OCI-LY3 (cell line): Measurements from ENCODE around the gene ROBO1.

Source experiments
- H2AFZ ChIP-seq: fragments of 200-600, 300-600 bp; shearing (Covaris generic); 2 replicates; pipeline ENCODE4 v1.6.0; 2014; ENCODE audit warnings: antibody characterized with exemption, low read depth, low read length
- H3K27ac ChIP-seq: fragments of 200-600, 300-600 bp; sonication (generic); 2 replicates; pipeline ENCODE4 v1.5.1; 2014; ENCODE audit warnings: mild to moderate bottlenecking, low read length, moderate library complexity, mixed read lengths
- H3K27me3 ChIP-seq: fragments of 200-600, 300-600 bp; sonication (generic); 2 replicates; pipeline ENCODE4 v1.6.1; 2014; ENCODE audit warnings: low read depth, low read length, mixed read lengths
- H3K36me3 ChIP-seq: fragments of 200-600, 300-600 bp; sonication (generic); replicated peaks from 2 replicates; pipeline ENCODE3; 2014; ENCODE audit warnings: low read depth, low read length, mixed read lengths
- H3K4me1 ChIP-seq: fragments of 300-600, 200-600 bp; sonication (generic); 2 replicates; pipeline ENCODE4 v1.6.1; 2014; ENCODE audit warnings: low read length, mixed read lengths
- H3K4me2 ChIP-seq: fragments of 200-600, 300-600 bp; sonication (generic); 2 replicates; pipeline ENCODE4 v1.6.1; 2014; ENCODE audit warnings: low read length, mixed read lengths
- H3K4me3 ChIP-seq: fragments of 300-600, 200-600 bp; sonication (generic); 2 replicates; pipeline ENCODE4 v1.5.1; 2014; ENCODE audit warnings: antibody characterized with exemption, mild to moderate bottlenecking, low read length, moderate library complexity
- H3K79me2 ChIP-seq: fragments of 300-600, 200-600 bp; shearing (Covaris generic); 2 replicates; pipeline ENCODE4 v1.6.1; 2014; ENCODE audit warnings: mild to moderate bottlenecking, low read length, mixed read lengths
- H3K9ac ChIP-seq: fragments of 300-600, 200-600 bp; shearing (Covaris generic); 2 replicates; pipeline ENCODE4 v1.6.0; 2014; ENCODE audit warnings: mild to moderate bottlenecking, low read length, moderate library complexity
- H3K9me3 ChIP-seq: fragments of 200-600, 300-600 bp; shearing (Covaris generic); 2 replicates; pipeline ENCODE4 v1.6.1; 2014; ENCODE audit warnings: low read length, mixed read lengths; ENCODE audit not compliant: insufficient read depth
- H4K20me1 ChIP-seq: fragments of 200-600, 300-600 bp; sonication (generic); 2 replicates; pipeline ENCODE4 v1.6.1; 2016; ENCODE audit warnings: low read length, mixed read lengths; ENCODE audit not compliant: insufficient read depth
- CTCF ChIP-seq: fragments of 200-600, 300-600 bp; sonication (generic); IDR thresholded peaks from 2 replicates; pipeline ENCODE4 v1.5.1; 2014; ENCODE audit warnings: antibody characterized with exemption, low read length, low read depth
- EZH2phosphoT487 ChIP-seq: fragments of 200-600 bp; shearing (Covaris generic); IDR thresholded peaks from 2 replicates; pipeline ENCODE4 v1.6.1; 2018; ENCODE audit warnings: antibody characterized with exemption, mixed run types, low read depth

ROBO1 gene

GRCh38 chr3:78670746-78671145 lies 1097.1 kb downstream of the ROBO1 start:
- H3K4me1 ChIP-seq = no peaks in the 10 kb centered on the region
- no peak overlapping the region for H3K4me2 ChIP-seq
- no peaks in the 10 kb centered on the region for H3K36me3 ChIP-seq
- H3K79me2 ChIP-seq = no peaks in the 10 kb centered on the region
- H3K9me3 ChIP-seq = no peaks in the 10 kb centered on the region
- TF ChIP-seq CTCF = no peak
- no peak overlapping the region for H3K27ac ChIP-seq
- H3K9ac ChIP-seq = no peak overlapping the region
- no peaks in the 10 kb centered on the region for H4K20me1 ChIP-seq
- no peak overlapping the region for H3K4me3 ChIP-seq
- no peaks in the 10 kb centered on the region for H3K27me3 ChIP-seq
- H2AFZ ChIP-seq = no peak overlapping the region

DNA sequence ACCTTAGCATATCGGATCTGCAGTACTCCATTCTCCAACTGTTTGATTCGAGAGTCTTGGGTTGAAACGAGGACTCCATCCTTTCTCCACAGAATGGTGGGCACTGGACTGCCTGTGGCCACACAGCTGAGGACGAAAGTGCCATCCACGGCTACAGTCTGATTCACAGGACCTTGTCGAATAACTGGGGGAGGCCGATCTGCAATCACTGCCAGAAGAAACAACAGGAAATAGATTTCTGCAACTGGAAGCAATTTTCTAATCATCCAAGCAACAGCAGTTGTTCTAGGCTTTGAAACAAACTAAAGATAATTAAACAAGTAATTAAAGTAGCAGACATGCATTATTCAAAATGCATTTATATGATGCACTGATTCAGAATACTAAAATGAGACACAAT lies 1097.7 kb downstream of the ROBO1 start:
- H2AFZ ChIP-seq = no peak overlapping the region
- H3K9ac ChIP-seq = no peak overlapping the region

GRCh38 chr3:78668302-78668701 lies 1099.5 kb downstream of the ROBO1 start:
- H3K4me3 ChIP-seq = no peak overlapping the region
- no peak overlapping the region for H2AFZ ChIP-seq
- no peaks in the 10 kb centered on the region for H3K4me1 ChIP-seq
- H3K4me2 ChIP-seq = no peak overlapping the region
- no peak overlapping the region for H3K27ac ChIP-seq
- no peaks in the 10 kb centered on the region for H3K9me3 ChIP-seq
- TF ChIP-seq CTCF = no peak
- TF ChIP-seq EZH2phosphoT487 = no peak
- no peaks in the 10 kb centered on the region for H3K27me3 ChIP-seq
- no peak overlapping the region for H3K9ac ChIP-seq
- no peaks in the 10 kb centered on the region for H3K36me3 ChIP-seq
- H4K20me1 ChIP-seq = no peaks in the 10 kb centered on the region
- no peaks in the 10 kb centered on the region for H3K79me2 ChIP-seq

More for the DNA sequence above, 1097.7 kb downstream of the ROBO1 start:
- no peaks in the 10 kb centered on the region for H3K9me3 ChIP-seq
- H3K4me3 ChIP-seq = no peak overlapping the region
- no peaks in the 10 kb centered on the region for H3K36me3 ChIP-seq
- TF ChIP-seq CTCF (no peak), EZH2phosphoT487 (no peak)
- no peak overlapping the region for H3K4me2 ChIP-seq
- no peaks in the 10 kb centered on the region for H3K4me1 ChIP-seq
- no peaks in the 10 kb centered on the region for H4K20me1 ChIP-seq
- no peaks in the 10 kb centered on the region for H3K27me3 ChIP-seq
- no peak overlapping the region for H3K27ac ChIP-seq
- no peaks in the 10 kb centered on the region for H3K79me2 ChIP-seq

- Histone ChIP-seq H3K36me3 (no peaks in the 10 kb centered on the region), H3K4me2 (no peak overlapping the region), H2AFZ (no peak overlapping the region), H3K4me3 (no peak overlapping the region), H3K79me2 (no peaks in the 10 kb centered on the region), H3K27ac (no peak overlapping the region), H3K9ac (no peak overlapping the region), H3K4me1 (no peaks in the 10 kb centered on the region), H3K9me3 (no peaks in the 10 kb centered on the region), H4K20me1 (no peaks in the 10 kb centered on the region), H3K27me3 (no peaks in the 10 kb centered on the region)
- no peak for TF ChIP-seq CTCF
These were observed 1101.4 kb downstream of the ROBO1 start for GRCh38 chr3:78666470-78666800.
